GM10248 (cell line): ENCODE results near the gene CDCA5.
A peak's percentile ranks its signal among the peaks of the same experiment; 100 is the strongest.

ENCODE experiments used
- CTCF ChIA-PET: fragments of 300-600 bp; sonication (Branson Sonifier 250); formaldehyde crosslinking; extraction: SDS; loops from one replicate; lab custom pipeline; 2021; ENCODE audit warnings: antibody characterized with exemption; lab: Yijun Ruan, JAX
- POLR2A ChIA-PET: fragments of 350-650 bp; sonication (Branson Sonifier 250); formaldehyde crosslinking; extraction: SDS; loops from one replicate; lab custom pipeline; 2020; ENCODE audit warnings: antibody characterized with exemption; lab: Yijun Ruan, JAX
- DNase-seq: peaks from one replicate; pipeline ENCODE4 v3.0.0; 2012; ENCODE audit errors: extremely low spot score
- CTCF ChIP-seq: IDR thresholded peaks from 2 replicates; pipeline ENCODE4 v1.5.1; 2012; ENCODE audit warnings: mild to moderate bottlenecking, low read depth; ENCODE audit errors: extremely low read depth, missing control alignments, control extremely low read depth

CDCA5 gene

GRCh38 chr11:65111744-65112545 is 28.1 kb upstream of the CDCA5 start, which contains the start of gene TM7SF2:
Gene TM7SF2 (plus strand): TSS chr11:65111872. CDS start chr11:65112016, 144 bp downstream.
- ChIA-PET CTCF (interaction anchor here (1.0 to 7.5 kb wide), 34 partner anchors 9 to 327 kb away, joined by 3 to 165 read pairs (median 5); partner anchors contain the start of genes ARL2, CAPN1, CDC42BPG and CDC42EP2), POLR2A (interaction anchor here (0.7 to 4.0 kb wide), 5 partner anchors 10 to 23 kb away, joined by 3 to 14 read pairs (median 3); partner anchors contain the start of genes FAU and MRPL49)
- peak; percentile 98 for DNase-seq
- no peak for TF ChIP-seq CTCF

- DNase-seq = no peak
- TF ChIP-seq CTCF = no peak
- POLR2A ChIA-PET = interaction anchor here (0.6 to 4.0 kb wide), 6 partner anchors 11 to 1004 kb away, joined by 3 to 14 read pairs (median 3); partner anchors contain the start of genes FAU and MRPL49
- CTCF ChIA-PET = interaction anchor here (0.7 to 7.5 kb wide), 36 partner anchors 10 to 326 kb away, joined by 3 to 165 read pairs (median 7); partner anchors contain the start of genes ARL2, CAPN1, CDC42BPG and CDC42EP2
These were observed 27.4 kb upstream of the CDCA5 start for GRCh38 chr11:65111159-65111743.

- ChIA-PET POLR2A (interaction anchor here (0.5 to 4.0 kb wide), 5 partner anchors 11 to 314 kb away, joined by 3 to 14 read pairs (median 3); partner anchors contain the start of genes ARL2, FAU and MRPL49), CTCF (interaction anchor here (0.6 to 7.5 kb wide), 40 partner anchors 11 to 325 kb away, joined by 3 to 165 read pairs (median 5); partner anchors contain the start of genes ARL2, CAPN1, CDC42BPG and CDC42EP2)
- TF ChIP-seq CTCF = peak; percentile 95
- peak; percentile 90 for DNase-seq
These were observed 26.6 kb upstream of the CDCA5 start for GRCh38 chr11:65110354-65110861.

GRCh38 chr11:65109231-65110198 is 25.7 kb upstream of the CDCA5 start:
- ChIA-PET CTCF (interaction anchor here (0.6 to 7.5 kb wide), 34 partner anchors 11 to 324 kb away, joined by 3 to 165 read pairs (median 7); partner anchors contain the start of genes ARL2, CAPN1, CDC42BPG and CDC42EP2), POLR2A (interaction anchor here (0.5 to 4.0 kb wide), 4 partner anchors 10 to 242 kb away, joined by 3 to 14 read pairs (median 4); partner anchors contain the start of genes ARL2, FAU and MRPL49)
- no peak for TF ChIP-seq CTCF
- DNase-seq = no peak

GRCh38 chr11:65108469-65109123 is 24.8 kb upstream of the CDCA5 start:
- POLR2A ChIA-PET = no interaction called here
- CTCF ChIA-PET = interaction anchor here (0.7 to 7.5 kb wide), 10 partner anchors 10 to 258 kb away, joined by 3 to 165 read pairs (median 20); partner anchors contain the start of genes ARL2, CAPN1, CDC42EP2 and VPS51
- DNase-seq = no peak
- no peak for TF ChIP-seq CTCF
